GM12878 (cell line): ENCODE measurements around the gene C14orf93. TPM values are rescaled to one million over a fixed set of nuclear protein-coding genes. Genes with fewer than 3 reads are reported as not detected.
A peak's percentile ranks its signal among the peaks of the same experiment; 100 is the strongest.

Experiments used
- ATAC-seq: fragments of 200-7000 bp; cut with Tn5 transposase; 3 replicates; pipeline ENCODE4 v1.9.1; 2020; ENCODE audit warnings: mild to moderate bottlenecking, moderate library complexity
- BruUV-seq: library from RNA; stranded (reverse); fragments of 400-500 nt; replicated peaks from 2 replicates; lab custom pipeline; 2021; lab: Mats Ljungman, UMichigan
- CTCF ChIA-PET: fragments of 300-600 bp; sonication (Branson Sonifier 250); formaldehyde crosslinking; extraction: SDS; loops from one replicate; lab custom pipeline; 2021; ENCODE audit warnings: inconsistent platforms; lab: Yijun Ruan, JAX
- POLR2A ChIA-PET: fragments of 350-600 bp; formaldehyde crosslinking; extraction: SDS; loops from one replicate; lab custom pipeline; 2021; ENCODE audit warnings: inconsistent platforms; lab: Charles Lee
- RAD21 ChIA-PET: fragments of 300-600 bp; sonication (Branson Sonifier 250); formaldehyde crosslinking; loops from one replicate; lab custom pipeline; 2023; ENCODE audit warnings: antibody characterized with exemption; ENCODE audit not compliant: unreplicated experiment; lab: Charles Lee
- SMC1A ChIA-PET: fragments of 300-600 bp; sonication (Branson Sonifier 250); formaldehyde crosslinking; loops from one replicate; lab custom pipeline; 2023; ENCODE audit not compliant: unreplicated experiment, uncharacterized antibody; lab: Charles Lee
- DNase-seq: peaks from one replicate; pipeline ENCODE4 v3.0.0-alpha.2; 2011; ENCODE audit warnings: low read depth, low spot score
- FAIRE-seq: peaks from 3 replicates; lab custom pipeline; 2011; peaks lifted over from hg19 to GRCh38; lab: Jason Lieb, UNC
- H2AFZ ChIP-seq: 2 replicates; pipeline ENCODE4 v1.6.0; 2011; ENCODE audit warnings: low read depth, low read length, control low read depth; ENCODE audit not compliant: control insufficient read depth
- H3K27ac ChIP-seq: 2 replicates; pipeline ENCODE4 v1.5.1; 2011; ENCODE audit warnings: control low read depth; ENCODE audit not compliant: control insufficient read depth, insufficient read depth
- H3K27me3 ChIP-seq, 2 experiments: replicated peaks in 1 of 2; 2 replicates each; pipeline versions ENCODE4 v1.6.0 to v1.6.1; 2011; ENCODE audit warnings: low read length in 1 of 2; ENCODE audit not compliant: control insufficient read depth in 2 of 2, insufficient read depth in 2 of 2
- H3K36me3 ChIP-seq, 2 experiments: 2 replicates each; pipeline ENCODE4 v1.5.1; 2011; ENCODE audit warnings: low read length in 1 of 2; ENCODE audit not compliant: control insufficient read depth in 2 of 2, insufficient read depth in 2 of 2
- H3K4me1 ChIP-seq: 2 replicates; pipeline ENCODE4 v1.6.1; 2011; ENCODE audit warnings: mild to moderate bottlenecking, low read length, moderate library complexity, mixed read lengths; ENCODE audit not compliant: control insufficient read depth, insufficient read depth
- H3K4me2 ChIP-seq: 2 replicates; pipeline ENCODE4 v1.6.0; 2011; ENCODE audit warnings: control low read depth; ENCODE audit not compliant: control insufficient read depth, insufficient read depth
- H3K4me3 ChIP-seq: fragments of 200-600 bp; sonication (generic); 2 replicates; pipeline ENCODE4 v1.5.1; 2016
- H3K79me2 ChIP-seq: 2 replicates; pipeline ENCODE4 v1.6.0; 2011; ENCODE audit warnings: low read length; ENCODE audit not compliant: control insufficient read depth, insufficient read depth
- H3K9ac ChIP-seq: 2 replicates; pipeline ENCODE4 v1.8.0; 2011; ENCODE audit warnings: low read length, control low read depth, mixed read lengths; ENCODE audit not compliant: control insufficient read depth, insufficient read depth
- H3K9me3 ChIP-seq: replicated peaks from 3 replicates; pipeline ENCODE4 v1.5.1; 2011; ENCODE audit warnings: mild to moderate bottlenecking, low read length; ENCODE audit not compliant: control insufficient read depth, insufficient read depth
- H4K20me1 ChIP-seq: 2 replicates; pipeline ENCODE4 v1.6.0; 2011; ENCODE audit not compliant: control insufficient read depth, insufficient read depth
- BMI1 ChIP-seq: fragments of 450-650 bp; IDR thresholded peaks from 2 replicates; pipeline ENCODE4 v1.6.1; 2016; ENCODE audit warnings: mild to moderate bottlenecking, moderate library complexity, borderline replicate concordance
- MLLT1 ChIP-seq: fragments of 450-650 bp; IDR thresholded peaks from 2 replicates; pipeline ENCODE4 v1.6.1; 2016; ENCODE audit warnings: mild to moderate bottlenecking
- SUZ12 ChIP-seq: fragments of 200-600 bp; sonication (generic); IDR thresholded peaks from one replicate; pipeline ENCODE4 v1.6.1; 2018; ENCODE audit warnings: antibody characterized with exemption, mild to moderate bottlenecking; ENCODE audit not compliant: unreplicated experiment
- ZBTB11 ChIP-seq: fragments of 450-650 bp; formaldehyde crosslinking; IDR thresholded peaks from 2 replicates; pipeline ENCODE4 v1.5.0; 2022; ENCODE audit warnings: mild to moderate bottlenecking, missing genetic modification characterization
- WGBS: methylation state at CpG from one replicate; pipeline ENCODE4 v1.1.6; 2016; ENCODE audit warnings: low lambda C conversion rate; ENCODE audit not compliant: insufficient replicate concordance, insufficient coverage; ENCODE audit errors: missing lambda C conversion rate; 5-methylcytosine and 5-hydroxymethylcytosine counted together
- in situ Hi-C: fragments of 300-500 bp; cut with MboI; formaldehyde crosslinking; loops from 9 replicates; pipeline ENCODE4 v1.14.3; 2018; ENCODE audit warnings: mixed read lengths
- intact Hi-C: fragments of 100-400 bp; cut with micrococcal nuclease; formaldehyde crosslinking; loops from one replicate; pipeline ENCODE4 v1.14.2; 2022; ENCODE audit not compliant: unreplicated experiment
- polyA plus RNA-seq, 11 experiments: library from polyadenylated mRNA; depleted of rRNA in 4 of 11; unstranded in 6 of 11; stranded (reverse) in 5 of 11; fragments of >200 nt; fragmentation: Nextera tagmentation in 4 of 11; fragmentation: Illumina TruSeq in 1 of 11; extraction: Ambion mirVana in 4 of 11; extraction: Trizol in 1 of 11; gene quantifications; 1 replicate in 1 of 11; 2 replicates in 10 of 11; pipeline versions ENCODE4 v1.2.1 to v1.2.3, GENCODE V29; 2011 to 2016; ENCODE audit warnings: inconsistent platforms in 2 of 11, missing spikeins in 2 of 11, low read depth in 1 of 11
- total RNA-seq, 4 experiments: library from RNA; depleted of rRNA in 3 of 4; stranded (reverse); fragments of >200 nt in 3 of 4; fragmentation: Illumina TruSeq in 1 of 4; extraction: Trizol in 1 of 4; gene quantifications; 2 replicates each; pipeline versions ENCODE4 v1.2.1 to v1.2.3, GENCODE V29; 2013 to 2021

C14orf93 gene
- total and polyA plus RNA-seq, 10 of the 15 experiments (the other 5 are each of a cell fraction or from before 2014, with no cell fraction given) = 1.8 to 13.9 (median 10.2) TPM

- peak; percentile 51; the same call in 1 of the 2 replicates for TF ChIP-seq MLLT1
Observed at GRCh38 chr14:22982477-22983245, 27.3 kb downstream of the C14orf93 start, which contains the start of gene AJUBA (continued).

GRCh38 chr14:22981876-22982476 lies 28.0 kb downstream of the C14orf93 start:
- no TSS peak for BruUV-seq

More at GRCh38 chr14:22981876-22982476, 28.0 kb downstream of the C14orf93 start:
- CTCF ChIA-PET = interaction anchor here (1.3 to 25.0 kb wide), 9 partner anchors 10 to 411 kb away, joined by 3 to 853 read pairs (median 73); partner anchors contain the start of genes CDH24, HOMEZ and PRMT5
- in situ Hi-C loops (loop anchor here (5.0 kb wide), 1 partner anchor 410 kb away; no protein-coding TSS in a partner anchor), intact Hi-C loops (loop anchor here (2.0 to 10.0 kb wide), 2 partner anchors 53 to 597 kb away; partner anchors contain the start of gene PRMT5)
- DNase-seq (no peak), FAIRE-seq (no peak), ATAC-seq (no peak)
- Histone ChIP-seq H3K4me3 (peak overlapping the region; percentile 63; the same call in 1 of the 2 replicates), H2AFZ (peak overlapping the region; percentile 57), H3K27me3 (peaks cover 4 to 13% of the 10 kb centered on the region in 2 experiments), H3K9me3 (no peaks in the 10 kb centered on the region), H3K9ac (peak overlapping the region; percentile 25; the same call in 1 of the 2 replicates), H4K20me1 (no peaks in the 10 kb centered on the region)
- WGBS = 13% methylated on average over 48 of the region's 51 CpGs
- RAD21 ChIA-PET = interaction anchor here (0.9 to 9.1 kb wide), 4 partner anchors 9 to 114 kb away, joined by 3 to 224 read pairs (median 18); partner anchors contain the start of genes C14orf119, CDH24 and PRMT5
- POLR2A ChIA-PET = interaction anchor here (1.0 kb wide), 1 partner anchor 18 kb away, joined by 3 read pairs; no protein-coding TSS in a partner anchor
- TF ChIP-seq ZBTB11 (CRISPR knock-in tag) (no peak), SUZ12 (peak; percentile 29), BMI1 (no peak)
- TF ChIP-seq, all 136 proteins: peak for 1
- Histone ChIP-seq H3K4me2 (peak overlapping the region; percentile 73), H3K4me1 (no peaks in the 10 kb centered on the region; the same call in 1 of the 2 replicates), H3K79me2 (no peaks in the 10 kb centered on the region), H3K27ac (no peak overlapping the region), H3K36me3 (no peaks in the 10 kb centered on the region)
- SMC1A ChIA-PET = interaction anchor here (0.6 to 5.1 kb wide), 7 partner anchors 9 to 256 kb away, joined by 3 to 39 read pairs (median 9); partner anchors contain the start of gene PRMT5
